Spleen (tissue), 13 donors: Measurements from ENCODE around the gene CT47A7. TPM values are rescaled to one million over a fixed set of nuclear protein-coding genes. Genes with fewer than 3 reads are reported as not detected.
"Not testable (repeated sequence)": the region's sequence is repeated elsewhere in the genome, so short reads cannot be mapped to it uniquely, and the experiment has no call there.

Experiments
- DNase-seq: peaks from one replicate; pipeline ENCODE4 v3.0.0-alpha.2; 2020
- H3K27ac ChIP-seq, 8 donors: fragments of 200-600 bp; sonication (generic) in 7 of 8; 1 replicate in 4 of 8; 2 replicates in 4 of 8; pipeline versions ENCODE4 v1.5.0 to v1.8.0; 2016 to 2021; ENCODE audit warnings: inconsistent platforms in 4 of 8, mild to moderate bottlenecking in 4 of 8, moderate library complexity in 1 of 8
- H3K27me3 ChIP-seq, 7 donors: fragments of 200-600 bp; sonication (generic) in 6 of 7; replicated peaks in 1 of 7; 1 replicate in 4 of 7; 2 replicates in 3 of 7; pipeline versions ENCODE4 v1.5.0 to v1.8.0; 2016 to 2021; ENCODE audit warnings: inconsistent platforms in 3 of 7, mild to moderate bottlenecking in 1 of 7
- H3K36me3 ChIP-seq, 6 donors: fragments of 200-600 bp; sonication (generic) in 5 of 6; 1 replicate in 4 of 6; 2 replicates in 2 of 6; pipeline versions ENCODE4 v1.5.0 to v1.8.0; 2016 to 2021; ENCODE audit warnings: inconsistent platforms in 2 of 6
- H3K4me1 ChIP-seq, 6 donors: fragments of 200-600 bp; sonication (generic) in 5 of 6; 1 replicate in 3 of 6; 2 replicates in 3 of 6; pipeline versions ENCODE4 v1.5.0 to v1.8.0; 2016 to 2021; ENCODE audit warnings: inconsistent platforms in 3 of 6
- H3K4me3 ChIP-seq, 8 donors: fragments of 200-600 bp; sonication (generic) in 7 of 8; 1 replicate in 4 of 8; 2 replicates in 4 of 8; pipeline versions ENCODE4 v1.5.0 to v1.8.0; 2016 to 2021; ENCODE audit warnings: inconsistent platforms in 4 of 8, mild to moderate bottlenecking in 4 of 8, moderate library complexity in 2 of 8
- H3K9me3 ChIP-seq, 8 donors: fragments of 200-600 bp; sonication (generic) in 7 of 8; 1 replicate in 4 of 8; 2 replicates in 4 of 8; pipeline versions ENCODE4 v1.5.0 to v1.8.0; 2016 to 2021; ENCODE audit warnings: inconsistent platforms in 4 of 8
- POLR2A ChIP-seq, 3 donors: fragments of 450-650 bp; IDR thresholded peaks; one replicate each; pipeline ENCODE4 v1.5.1; 2017; ENCODE audit warnings: antibody characterized with exemption in 3 of 3, mild to moderate bottlenecking in 1 of 3
- POLR2AphosphoS5 ChIP-seq, 3 donors: sonication (generic); formaldehyde crosslinking; IDR thresholded peaks; one replicate each; pipeline ENCODE4 v1.5.1; 2017; ENCODE audit warnings: antibody characterized with exemption in 3 of 3
- WGBS, 5 donors: extraction: QIAGEN DNeasy Blood & Tissue Kit in 3 of 5; methylation state at CpG; one replicate each; pipeline versions ENCODE4 v1.1.5 to v1.1.7; 2013 to 2018; 5-methylcytosine and 5-hydroxymethylcytosine counted together
- intact Hi-C: fragments of 100-400 bp; cut with DNase I; formaldehyde crosslinking; loops from one replicate; pipeline ENCODE4 v1.15.0; 2023; ENCODE audit warnings: low total_unique reads
- long read RNA-seq, 2 donors: transcript quantifications; one replicate each; lab custom pipeline, GENCODE V29; 2026
- polyA plus RNA-seq, 3 donors: library from polyadenylated mRNA; stranded (reverse); fragments of 200-250 nt; gene quantifications; one replicate each; pipeline ENCODE4 v1.2.1, GENCODE V29; 2013
- small RNA-seq, 4 donors: library from RNA; depleted of rRNA; stranded (forward); fragments of <200 nt; gene quantifications; one replicate each; pipeline ENCODE3, GENCODE V24; 2016
- total RNA-seq, 7 donors: library from RNA; depleted of rRNA in 3 of 7; stranded (reverse); fragments of >200 nt in 3 of 7; fragmentation: NEBNext Ultra II Directional in 4 of 7; extraction: Animal tissue kit (Norgen Biotek cat#: 25700) in 4 of 7; gene quantifications; one replicate each; pipeline versions ENCODE4 v1.1.0 to v1.2.1, GENCODE V29; 2016 to 2021
- TF ChIP-seq, protein P1 (sequence below), 11 experiments: fragments of 200-600 bp in 7 of 11; fragments of 450-650 bp in 4 of 11; sonication (generic) in 4 of 11; IDR thresholded peaks in 8 of 11; conservative IDR thresholded peaks in 3 of 11; 1 replicate in 7 of 11; 2 replicates in 4 of 11; pipeline versions ENCODE4 v1.4.0 to v1.8.0; 2016 to 2021; ENCODE audit warnings: antibody characterized with exemption in 11 of 11, inconsistent platforms in 4 of 11, mild to moderate bottlenecking in 1 of 11
- donor health status: healthy with polysubstance abuse.
- donor health status: DM: no; HTN: no; CAD: no; lungs with moderate emphysema.
- donor health status: DM: no; HTN: no; CAD: no.
- donor health status: Bipolar disorder and iron deficiency.
- donor health status: healthy.
- donor health status: DM: no; HTN: no; CAD: no.
- donor health status: DM: yes; HTN: yes; CAD: no.

The CT47A7 gene
- total RNA-seq = not detected
- not detected for polyA plus RNA-seq
- long read RNA-seq, donor 1 = 0 reads
- long read RNA-seq, donor 2 = 0 reads

GRCh38 chrX:120956500-120956899 lies at the start of gene CT47A7:
CT47A7 (minus strand) TSS chrX:120956600; CDS start chrX:120956345, 255 bp downstream.
- WGBS, 5 donors = no CpG with 5 or more reads among the region's 7 CpGs
- DNase-seq, H3K36me3 ChIP-seq, H3K27ac ChIP-seq, H3K4me1 ChIP-seq, intact Hi-C loops, H3K9me3 ChIP-seq, H3K4me3 ChIP-seq, H3K27me3 ChIP-seq: not testable (repeated sequence)

- Histone ChIP-seq H3K9me3 (no peaks in the 10 kb centered on the region), H3K4me3 (no peak overlapping the region), H3K4me1 (no peaks in the 10 kb centered on the region), H3K27me3 (no peaks in the 10 kb centered on the region), H3K36me3 (no peaks in the 10 kb centered on the region), H3K27ac (no peak overlapping the region)
- intact Hi-C loops = no loop called here
- TF ChIP-seq POLR2AphosphoS5 (IDR thresholded peaks at IDR 0.05) (no peak), POLR2A (IDR thresholded peaks at IDR 0.05) (no peak)
- TF ChIP-seq, protein P1, sequence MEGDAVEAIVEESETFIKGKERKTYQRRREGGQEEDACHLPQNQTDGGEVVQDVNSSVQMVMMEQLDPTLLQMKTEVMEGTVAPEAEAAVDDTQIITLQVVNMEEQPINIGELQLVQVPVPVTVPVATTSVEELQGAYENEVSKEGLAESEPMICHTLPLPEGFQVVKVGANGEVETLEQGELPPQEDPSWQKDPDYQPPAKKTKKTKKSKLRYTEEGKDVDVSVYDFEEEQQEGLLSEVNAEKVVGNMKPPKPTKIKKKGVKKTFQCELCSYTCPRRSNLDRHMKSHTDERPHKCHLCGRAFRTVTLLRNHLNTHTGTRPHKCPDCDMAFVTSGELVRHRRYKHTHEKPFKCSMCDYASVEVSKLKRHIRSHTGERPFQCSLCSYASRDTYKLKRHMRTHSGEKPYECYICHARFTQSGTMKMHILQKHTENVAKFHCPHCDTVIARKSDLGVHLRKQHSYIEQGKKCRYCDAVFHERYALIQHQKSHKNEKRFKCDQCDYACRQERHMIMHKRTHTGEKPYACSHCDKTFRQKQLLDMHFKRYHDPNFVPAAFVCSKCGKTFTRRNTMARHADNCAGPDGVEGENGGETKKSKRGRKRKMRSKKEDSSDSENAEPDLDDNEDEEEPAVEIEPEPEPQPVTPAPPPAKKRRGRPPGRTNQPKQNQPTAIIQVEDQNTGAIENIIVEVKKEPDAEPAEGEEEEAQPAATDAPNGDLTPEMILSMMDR (IDR thresholded peaks at IDR 0.05 in 8 of 11, conservative IDR thresholded peaks at IDR 0.05 in 3 of 11) = no peak
- DNase-seq = no peak
- WGBS, 5 donors = 54 to 78% (median 67%) methylated on average over 4 of the region's 4 CpGs
Observed at GRCh38 chrX:121000589-121000988, 44.2 kb upstream of the CT47A7 start.

GRCh38 chrX:120999413-120999812 lies 43.0 kb upstream of the CT47A7 start:
- Histone ChIP-seq H3K27ac (no peak overlapping the region), H3K4me1 (no peaks in the 10 kb centered on the region), H3K27me3 (no peaks in the 10 kb centered on the region), H3K4me3 (no peak overlapping the region), H3K9me3 (no peaks in the 10 kb centered on the region), H3K36me3 (no peaks in the 10 kb centered on the region)
- intact Hi-C loops = no loop called here
- TF ChIP-seq POLR2AphosphoS5 (IDR thresholded peaks at IDR 0.05) (no peak), POLR2A (IDR thresholded peaks at IDR 0.05) (no peak)
- TF ChIP-seq, protein P1 (IDR thresholded peaks at IDR 0.05 in 8 of 11, conservative IDR thresholded peaks at IDR 0.05 in 3 of 11) = no peak
- no peak for DNase-seq
- 71 to 80% (median 76%) methylated on average over 3 of the region's 3 CpGs for WGBS, 5 donors

GRCh38 chrX:120985660-120986059 lies 29.3 kb upstream of the CT47A7 start, which contains the start of gene CT47A1:
CT47A1 (minus strand) TSS chrX:120985760; CDS start chrX:120985529, 231 bp downstream.
- intact Hi-C loops, H3K27me3 ChIP-seq, H3K4me3 ChIP-seq, DNase-seq, H3K27ac ChIP-seq, H3K9me3 ChIP-seq, H3K36me3 ChIP-seq, H3K4me1 ChIP-seq: not testable (repeated sequence)
- no CpG with 5 or more reads among the region's 8 CpGs for WGBS, 5 donors

Small RNA genes lying within 50 kb of the gene (small RNA-seq; reads per million reads assigned to genes)
- 0 reads per million in 4 donors for gene AL670379.1
- 0 reads per million in 4 donors for gene AL670379.10
- gene AL670379.11 = 0 reads per million in 4 donors
- gene AL670379.12 = 0 reads per million in 4 donors
- gene AL670379.2 = 0 reads per million in 4 donors
- 0 reads per million in 4 donors for gene AL670379.3
- 0 reads per million in 4 donors for gene AL670379.4
- gene AL670379.5 = 0 reads per million in 4 donors
- gene AL670379.6 = 0 reads per million in 4 donors
- 0 reads per million in 4 donors for gene AL670379.7
- 0 reads per million in 4 donors for gene AL670379.8
- 0 reads per million in 4 donors for gene AL670379.9

Other genes starting within 250 kb of the CT47A7 start
- not detected for gene CT47B1, start 80.7 kb downstream of the CT47A7 start, total RNA-seq
- not detected for gene CT47B1, start 80.7 kb downstream of the CT47A7 start, polyA plus RNA-seq
- gene CT47A11, start 19.4 kb downstream of the CT47A7 start, total RNA-seq = not detected
- not detected for gene CT47A11, start 19.4 kb downstream of the CT47A7 start, polyA plus RNA-seq
- gene CT47A10, start 14.6 kb downstream of the CT47A7 start, total RNA-seq = not detected
- gene CT47A10, start 14.6 kb downstream of the CT47A7 start, polyA plus RNA-seq = not detected
- not detected for gene CT47A9, start 9.7 kb downstream of the CT47A7 start, total RNA-seq
- gene CT47A9, start 9.7 kb downstream of the CT47A7 start, polyA plus RNA-seq = not detected
- gene CT47A8, start 4.9 kb downstream of the CT47A7 start, total RNA-seq = not detected
- gene CT47A8, start 4.9 kb downstream of the CT47A7 start, polyA plus RNA-seq = not detected
- not detected for gene CT47A6, start 4.9 kb upstream of the CT47A7 start, total RNA-seq
- not detected for gene CT47A6, start 4.9 kb upstream of the CT47A7 start, polyA plus RNA-seq
- gene CT47A5, start 9.7 kb upstream of the CT47A7 start, total RNA-seq = not detected
- gene CT47A5, start 9.7 kb upstream of the CT47A7 start, polyA plus RNA-seq = not detected
- gene CT47A4, start 14.6 kb upstream of the CT47A7 start, total RNA-seq = not detected
- gene CT47A4, start 14.6 kb upstream of the CT47A7 start, polyA plus RNA-seq = not detected
- gene CT47A3, start 19.5 kb upstream of the CT47A7 start, total RNA-seq = not detected
- gene CT47A3, start 19.5 kb upstream of the CT47A7 start, polyA plus RNA-seq = not detected
- not detected for gene CT47A2, start 24.3 kb upstream of the CT47A7 start, total RNA-seq
- not detected for gene CT47A2, start 24.3 kb upstream of the CT47A7 start, polyA plus RNA-seq
- gene CT47A1, start 29.2 kb upstream of the CT47A7 start, total RNA-seq = not detected
- not detected for gene CT47A1, start 29.2 kb upstream of the CT47A7 start, polyA plus RNA-seq
- gene GLUD2, start 91.0 kb upstream of the CT47A7 start, total RNA-seq = 1 to 10 TPM in 3 of 7 donors, under 1 TPM in 3, not detected in 1; 0.17 to 1.4 (median 0.74) TPM
- under 1 TPM; 0.10 to 0.18 (median 0.13) TPM for gene GLUD2, start 91.0 kb upstream of the CT47A7 start, polyA plus RNA-seq